GM18868 (cell line): ENCODE data around the gene TMED3.
"Not testable (repeated sequence)": the region's sequence is repeated elsewhere in the genome, so short reads cannot be mapped to it uniquely, and the experiment has no call there.

Source experiments
- ATAC-seq: cut with Tn5 transposase; IDR thresholded peaks from one replicate; pipeline ENCODE4 v1.9.1; 2021; ENCODE audit warnings: mild to moderate bottlenecking, moderate library complexity; ENCODE audit not compliant: unreplicated experiment

The TMED3 gene

DNA sequence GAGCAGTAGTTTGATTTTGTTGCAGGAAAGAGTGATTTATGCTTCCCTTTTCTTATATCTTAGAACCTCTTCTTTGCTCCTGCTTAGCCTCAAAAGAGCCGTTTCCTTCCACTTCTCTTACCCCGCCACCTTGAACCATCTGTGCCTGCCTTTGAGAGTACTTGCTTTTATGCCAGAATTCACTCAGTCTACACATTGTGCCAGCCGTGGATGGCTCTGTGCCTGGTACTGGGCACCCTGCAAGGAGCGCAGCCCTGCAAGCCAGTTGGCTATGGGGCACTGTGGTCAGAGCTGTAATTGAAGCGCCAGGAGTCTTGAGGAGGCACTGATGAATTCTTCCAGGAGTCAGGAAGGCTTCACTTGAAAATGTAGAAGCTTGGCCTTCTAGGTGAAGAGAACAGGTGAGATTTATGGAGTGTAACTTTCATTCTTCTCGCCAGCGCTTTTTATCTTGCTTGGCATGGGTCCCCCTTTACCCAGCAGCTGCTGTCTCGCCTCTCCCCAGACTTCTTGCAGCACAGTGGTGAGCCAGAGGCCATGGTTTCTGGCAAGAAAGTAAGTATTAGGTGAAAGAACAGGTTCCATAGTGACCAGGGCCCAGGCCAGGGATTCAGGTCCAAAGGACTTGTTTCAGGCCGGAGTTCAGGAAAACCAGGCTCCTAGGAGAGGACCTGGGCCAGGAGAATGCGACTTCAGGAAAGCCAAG, 4.9 kb downstream of the TMED3 start:
- no peak for ATAC-seq

DNA sequence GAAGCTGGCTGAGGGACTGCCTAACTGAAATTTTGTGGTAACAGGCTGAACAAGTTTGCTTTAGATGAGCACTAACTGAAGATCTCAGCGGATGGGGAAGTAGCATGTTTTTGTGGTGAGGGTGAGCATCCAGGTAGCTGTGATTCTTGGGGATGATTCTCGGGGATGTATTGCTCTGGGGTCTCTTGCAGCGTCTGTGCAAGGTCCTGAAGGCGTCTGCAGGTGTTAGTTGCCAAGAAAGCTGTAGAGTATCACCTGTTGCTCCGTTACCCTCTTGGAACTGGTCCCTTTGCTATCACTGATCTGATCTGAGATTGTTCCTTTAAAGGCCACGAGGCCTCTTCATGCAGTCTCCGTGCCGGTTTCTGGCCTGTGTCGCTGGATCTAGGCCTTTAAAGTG, 6.0 kb downstream of the TMED3 start:
- ATAC-seq, result no peak

DNA sequence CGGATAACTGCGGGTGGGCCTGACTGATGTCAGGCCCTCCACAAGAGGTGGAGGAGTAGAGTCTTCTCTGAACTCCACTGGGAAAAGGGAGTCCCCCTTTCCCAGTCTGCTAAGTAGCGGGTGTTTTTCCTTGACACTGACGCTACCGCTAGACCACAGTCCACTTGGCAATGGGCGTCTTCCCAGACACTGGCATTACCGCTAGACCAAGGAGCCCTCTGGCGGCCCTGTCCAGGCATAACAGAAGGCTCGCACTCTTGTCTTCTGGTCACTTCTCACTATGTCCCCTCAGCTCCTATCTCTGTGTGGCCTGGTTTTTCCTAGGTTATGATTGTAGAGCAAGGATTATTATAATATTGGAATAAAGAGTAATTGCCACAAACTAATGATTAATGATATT, 9.1 kb downstream of the TMED3 start:
- ATAC-seq, result not testable (repeated sequence)

DNA sequence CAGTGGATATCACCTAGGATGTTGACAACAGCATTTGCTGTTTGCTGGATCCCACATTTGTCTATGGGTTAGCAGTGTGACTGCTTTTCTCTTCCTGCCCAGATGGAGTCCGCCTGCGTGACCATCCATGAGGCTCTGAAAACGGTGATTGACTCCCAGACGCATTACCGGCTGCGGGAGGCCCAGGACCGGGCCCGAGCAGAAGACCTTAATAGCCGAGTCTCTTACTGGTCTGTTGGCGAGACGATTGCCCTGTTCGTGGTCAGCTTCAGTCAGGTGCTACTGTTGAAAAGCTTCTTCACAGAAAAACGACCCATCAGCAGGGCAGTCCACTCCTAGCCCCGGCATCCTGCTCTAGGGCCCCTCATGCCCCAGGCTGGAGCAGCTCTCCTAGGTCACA, 11.0 kb downstream of the TMED3 start:
- ATAC-seq, result no peak

DNA sequence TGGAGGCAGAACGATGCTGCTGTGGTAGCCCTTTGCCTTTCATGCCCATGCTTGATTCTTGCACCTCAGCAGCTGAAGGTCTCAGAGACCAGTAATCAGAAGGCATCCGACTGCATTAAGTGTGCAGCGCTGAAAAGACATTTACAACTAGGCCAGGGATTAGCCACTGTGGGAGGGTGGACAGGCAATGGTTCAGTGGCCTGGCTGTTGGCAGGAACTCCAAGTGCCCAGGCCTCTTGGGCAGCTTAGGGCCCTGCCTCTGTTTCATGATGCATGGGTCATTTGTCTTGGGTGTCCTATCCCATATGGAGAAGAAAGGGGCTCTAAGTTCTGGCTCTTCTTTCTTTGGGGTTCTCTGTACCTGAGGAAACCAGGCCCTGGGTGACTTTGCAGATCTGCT, 11.4 kb downstream of the TMED3 start:
- no peak for ATAC-seq

DNA sequence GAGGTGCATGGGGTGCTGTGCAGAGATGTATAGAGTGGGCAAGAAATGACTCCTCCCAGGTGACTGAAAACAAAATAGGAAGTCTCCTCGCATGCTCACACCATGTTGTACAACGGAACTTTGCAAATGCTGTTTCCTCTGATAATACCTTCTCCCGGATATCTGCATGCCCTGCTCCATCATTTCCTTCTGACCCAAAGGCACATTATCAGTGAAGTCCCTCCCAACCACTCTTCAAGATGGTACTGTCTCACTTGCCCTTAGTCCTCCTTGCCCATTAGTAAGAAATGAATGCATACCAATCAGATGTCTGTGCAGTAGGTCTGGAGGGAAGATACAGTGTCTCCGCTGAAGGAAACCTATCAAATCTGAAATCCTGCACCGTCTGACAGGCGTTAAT, 12.0 kb downstream of the TMED3 start:
- no peak for ATAC-seq

DNA sequence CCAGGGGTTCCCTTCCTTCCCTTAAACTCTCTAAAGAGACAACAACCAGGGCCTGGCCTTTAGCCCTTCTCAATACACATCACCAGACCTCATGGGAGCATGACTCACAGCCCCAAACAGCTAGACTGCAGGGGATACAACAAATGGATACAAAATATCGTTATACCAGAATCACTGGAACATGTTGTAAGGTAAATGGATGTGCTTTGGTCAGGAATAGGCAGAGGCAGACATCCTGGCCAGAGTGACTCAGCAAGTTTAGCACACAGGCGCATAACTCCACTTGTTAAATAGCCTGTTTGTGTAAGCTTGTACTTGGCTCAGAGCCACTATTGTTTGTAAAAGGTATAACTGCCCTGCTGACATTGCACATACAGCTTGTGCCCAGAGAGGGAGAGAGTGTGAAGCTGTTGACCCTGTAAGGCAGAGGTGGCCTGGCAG, 18.3 kb downstream of the TMED3 start:
- ATAC-seq, result no peak

DNA sequence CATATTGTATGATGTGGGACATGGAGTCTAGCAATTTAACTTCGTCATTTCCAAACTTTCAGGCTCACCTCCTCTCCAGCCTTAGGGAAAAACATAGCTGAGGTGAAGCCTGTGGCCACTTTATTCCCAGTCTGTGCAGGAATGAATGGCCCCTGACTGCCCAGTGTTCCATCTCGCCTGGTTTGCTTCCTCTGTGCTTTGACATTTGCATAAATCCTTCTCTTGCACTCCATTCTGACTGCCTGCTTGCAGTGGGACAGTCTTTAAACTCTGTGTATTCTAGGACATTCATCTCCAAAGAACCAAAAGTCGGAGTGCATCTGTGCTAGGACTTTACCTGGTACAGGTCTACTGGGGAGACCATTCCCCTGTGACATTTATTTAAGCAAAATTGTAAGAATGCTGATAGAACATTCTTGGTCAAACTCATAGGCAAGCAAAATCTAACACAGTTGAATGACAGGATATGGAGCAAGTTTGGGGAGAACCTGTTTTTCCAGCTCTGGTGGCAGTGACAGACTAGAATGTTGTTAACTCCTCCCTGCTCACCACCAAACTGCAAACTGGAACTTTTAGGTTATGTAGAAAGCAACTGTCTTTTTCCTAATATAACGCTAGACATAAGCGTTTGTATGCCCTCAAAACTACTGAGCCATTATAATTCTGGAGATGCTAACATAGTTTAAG, 22.1 kb downstream of the TMED3 start:
- no peak for ATAC-seq

DNA sequence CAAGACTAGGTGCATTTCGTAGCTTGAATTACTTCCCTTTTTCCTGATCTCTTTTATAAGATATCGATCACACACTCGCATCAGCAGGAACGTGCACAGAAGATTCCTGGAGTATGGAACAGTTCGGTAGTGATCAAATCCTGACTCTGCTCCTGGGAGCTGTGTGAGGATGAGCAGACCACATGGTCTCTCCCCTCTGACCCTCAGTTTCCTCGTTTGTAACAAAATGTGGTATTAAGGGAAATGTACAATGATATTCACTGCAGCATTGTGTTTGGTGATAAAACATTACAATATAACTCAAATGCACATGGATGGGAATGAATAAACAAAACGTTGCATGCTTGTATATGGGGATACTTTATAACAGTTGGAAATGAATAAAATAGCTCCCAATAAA, 26.7 kb downstream of the TMED3 start:
- no peak for ATAC-seq

DNA sequence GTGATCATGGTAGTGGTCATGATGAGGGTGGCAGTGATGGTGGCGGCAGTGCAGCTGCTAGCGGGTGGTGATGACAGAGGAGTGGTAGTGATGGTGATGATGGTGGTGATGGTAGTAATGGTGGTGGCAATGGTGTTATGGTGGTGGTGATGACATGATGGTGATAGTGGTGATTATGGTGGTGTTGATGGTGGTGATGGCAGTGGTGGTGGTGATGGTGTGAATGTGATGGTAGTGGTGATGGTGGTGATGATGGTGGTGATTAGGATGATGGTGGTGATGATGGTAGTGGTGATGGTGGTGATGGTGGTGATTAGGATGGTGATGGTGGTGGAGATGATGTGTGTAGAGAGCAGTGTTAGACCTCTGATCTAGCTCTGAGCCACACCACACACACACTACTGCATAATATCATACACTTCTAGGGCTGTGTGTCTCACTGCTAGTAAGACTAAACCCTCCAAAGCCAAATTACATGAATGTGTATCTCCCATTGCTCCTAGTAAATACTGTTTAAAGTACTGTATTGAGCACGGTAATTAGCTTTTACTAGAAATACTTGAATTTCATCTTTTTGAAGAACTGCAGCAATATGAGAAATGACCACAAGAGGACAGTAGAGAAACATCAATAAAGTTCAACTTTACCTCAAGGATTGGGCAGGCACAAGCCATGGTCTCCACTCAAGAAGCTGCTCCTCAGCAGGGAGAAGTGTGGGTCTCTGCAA, 28.8 kb downstream of the TMED3 start:
- no peak for ATAC-seq

DNA sequence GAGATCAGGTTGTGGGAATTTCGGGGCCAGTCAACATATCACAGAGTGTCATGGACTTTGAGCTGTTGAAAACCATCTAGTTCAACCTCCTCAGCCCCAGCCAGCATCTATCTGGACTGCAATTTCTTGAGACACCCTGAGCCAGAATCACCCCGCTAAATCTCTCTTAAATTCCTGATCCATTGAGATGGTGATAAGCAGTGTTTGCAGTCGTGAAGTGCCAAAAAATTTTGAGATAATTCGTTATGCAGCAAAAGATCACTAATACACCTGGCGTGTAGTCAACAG, 29.3 kb downstream of the TMED3 start:
- ATAC-seq, result no peak

DNA sequence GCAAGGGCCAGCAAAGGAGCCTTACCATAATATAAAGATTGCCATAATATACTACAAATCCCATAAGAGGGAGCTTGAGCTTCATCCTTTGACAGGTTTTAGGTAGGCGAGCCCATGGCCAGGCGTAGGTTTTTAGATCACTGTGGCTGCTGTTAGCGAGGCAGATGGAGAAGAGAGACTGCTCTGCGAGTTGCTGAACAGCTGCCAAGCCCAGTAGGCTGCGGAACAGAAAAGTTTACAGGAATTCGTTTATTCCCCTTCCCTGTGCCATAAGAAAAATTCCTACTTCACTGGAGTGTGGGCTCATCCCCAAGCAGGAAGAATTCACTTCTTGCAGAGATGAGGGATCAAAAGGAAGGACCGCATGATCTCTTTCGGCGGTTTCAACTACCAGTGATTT, 30.5 kb downstream of the TMED3 start:
- no peak for ATAC-seq

DNA sequence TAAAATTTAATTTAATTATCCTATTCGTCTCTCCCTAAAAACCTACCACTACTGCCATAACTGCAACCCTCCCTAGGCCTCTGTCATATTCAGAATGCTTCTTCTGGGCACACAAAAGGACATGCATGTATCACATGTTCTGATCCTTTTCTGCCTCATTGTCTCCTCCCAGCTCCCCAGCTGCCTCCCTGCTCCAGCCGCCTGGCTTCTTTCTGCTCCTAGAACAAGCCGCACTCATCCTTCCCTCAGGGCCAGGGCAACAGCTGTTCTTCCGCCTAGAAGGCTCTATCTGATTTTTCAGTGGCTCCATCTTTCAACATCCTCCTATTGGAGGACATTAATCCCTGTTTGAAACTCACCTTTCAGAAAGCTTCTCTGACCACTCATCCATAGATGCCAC, 38.6 kb downstream of the TMED3 start:
- ATAC-seq, result no peak

DNA sequence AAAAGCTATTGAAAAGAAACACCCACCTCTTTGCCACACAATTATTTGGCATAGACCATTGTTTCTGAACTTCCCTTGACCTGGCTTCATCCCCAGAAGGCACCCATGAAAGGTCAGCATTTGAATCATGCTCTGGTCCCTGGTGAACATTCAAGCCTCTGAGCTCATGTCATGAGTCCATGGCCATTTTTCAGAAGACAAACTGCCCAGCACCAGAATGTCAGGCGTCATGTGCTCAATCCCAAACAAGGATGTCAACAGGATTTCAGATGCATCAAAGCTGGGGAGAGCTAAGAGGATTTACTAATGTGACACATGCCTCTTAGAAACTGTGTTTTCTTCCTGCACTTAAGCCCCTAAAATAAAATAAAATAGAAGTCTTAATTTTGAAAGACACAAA, 41.3 kb downstream of the TMED3 start:
- no peak for ATAC-seq

DNA sequence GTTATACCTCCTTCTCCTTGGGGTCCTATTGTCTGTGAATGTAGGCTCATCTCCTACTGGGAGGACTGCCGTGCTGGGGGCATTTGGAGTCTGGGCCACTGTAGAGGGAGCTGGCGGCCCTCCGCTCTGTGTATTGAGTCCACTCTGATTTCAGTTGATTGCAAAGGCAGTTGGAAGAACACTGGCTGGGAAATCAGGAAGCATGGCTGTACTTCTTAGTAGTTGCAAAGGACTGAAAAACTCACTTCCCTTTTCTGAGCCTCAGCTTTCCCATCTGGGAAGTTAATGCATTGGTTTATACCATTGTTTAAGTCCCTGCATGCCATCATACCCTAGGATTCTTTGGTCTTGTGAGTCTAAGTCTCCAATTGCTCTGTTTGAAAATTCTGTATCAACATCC, 46.7 kb downstream of the TMED3 start:
- ATAC-seq, result no peak

DNA sequence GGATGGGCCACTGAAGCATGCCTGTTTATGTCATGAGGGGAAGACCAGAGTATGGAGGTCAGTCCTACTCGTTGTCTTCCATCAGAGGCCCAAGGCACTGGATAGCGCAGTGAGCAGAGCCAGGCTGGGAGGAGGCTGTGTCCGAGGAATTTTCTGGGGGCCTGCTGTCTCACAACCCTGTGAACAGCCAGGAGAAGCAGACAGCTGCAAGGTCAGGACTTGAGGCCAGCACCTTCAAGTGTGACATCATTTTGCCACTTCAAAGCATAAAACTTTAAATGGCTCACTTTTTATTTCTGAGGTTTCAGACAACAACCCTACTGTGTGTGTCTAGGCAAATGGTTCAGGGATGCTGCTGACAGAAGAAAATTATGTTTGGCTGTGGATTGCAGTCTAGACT, 47.2 kb downstream of the TMED3 start:
- ATAC-seq, result no peak

DNA sequence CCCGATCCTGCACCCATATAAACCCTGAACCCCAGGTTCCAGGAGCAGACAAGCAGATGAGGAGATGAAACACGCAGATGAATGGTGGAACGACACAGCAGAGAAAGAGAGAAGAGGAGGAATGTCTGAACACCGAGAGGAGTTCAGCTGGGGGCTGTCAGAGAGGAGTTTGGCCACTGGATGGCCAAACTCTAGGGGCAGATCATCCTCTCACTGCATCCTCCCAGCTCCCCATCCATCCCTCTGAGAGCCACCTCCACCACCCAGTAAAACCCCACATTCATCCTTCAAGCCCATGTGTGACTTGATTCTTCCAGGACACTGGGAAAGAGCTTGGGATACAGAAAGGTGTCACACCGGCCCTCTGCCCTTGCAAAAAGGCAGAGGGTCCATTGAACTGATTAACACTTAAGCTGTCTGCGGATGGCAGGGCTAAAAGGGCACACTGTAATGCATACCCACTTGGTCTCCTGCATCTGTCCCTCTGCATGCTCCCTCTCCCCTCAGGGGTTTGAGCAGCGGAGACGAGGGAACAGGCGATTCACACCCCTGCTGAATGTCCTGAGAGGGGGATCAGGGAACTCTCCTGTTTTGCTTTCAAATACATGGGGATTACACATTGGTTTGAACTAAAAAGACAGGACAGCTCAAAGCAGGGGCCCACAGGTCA, 53.8 kb downstream of the TMED3 start:
- no peak for ATAC-seq

DNA sequence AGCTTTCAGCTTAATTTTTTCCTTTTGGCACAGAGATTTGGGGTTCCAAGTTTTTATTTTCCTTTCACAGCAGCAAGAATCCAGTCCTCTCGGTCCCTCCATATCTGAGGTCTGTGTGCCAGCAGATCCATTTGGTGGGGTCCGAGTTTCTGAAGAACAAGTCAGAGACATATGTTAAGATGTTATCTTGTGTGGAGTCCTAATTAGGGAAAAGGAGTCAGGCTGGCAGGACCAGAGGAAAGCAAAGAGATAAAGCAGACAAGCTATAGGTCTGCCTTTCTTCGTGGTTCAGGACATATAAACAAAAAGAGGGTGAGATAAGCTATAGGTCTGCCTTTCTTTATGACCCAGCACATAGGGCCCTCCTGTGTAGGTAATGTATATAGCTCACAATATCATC, 54.9 kb downstream of the TMED3 start:
- ATAC-seq, result no peak

DNA sequence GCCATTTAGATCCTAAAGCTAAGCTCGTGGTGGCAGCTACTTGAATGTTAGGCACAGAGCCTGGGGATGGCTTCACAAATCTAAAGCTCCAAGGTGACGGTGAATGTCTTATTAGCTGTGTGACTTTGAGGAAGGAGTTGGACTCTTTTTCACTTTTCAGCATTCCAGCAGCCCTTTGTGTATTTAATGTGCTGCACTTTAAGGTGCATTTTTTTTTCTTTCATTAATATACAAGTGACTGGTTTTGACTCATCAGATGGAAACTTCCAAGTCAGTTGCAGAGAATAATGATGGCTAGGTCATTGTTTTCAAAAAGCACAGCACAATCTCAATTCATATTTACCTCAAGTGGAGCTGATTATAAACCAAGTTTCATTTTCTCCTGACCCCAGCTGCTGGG, 55.8 kb downstream of the TMED3 start:
- no peak for ATAC-seq

DNA sequence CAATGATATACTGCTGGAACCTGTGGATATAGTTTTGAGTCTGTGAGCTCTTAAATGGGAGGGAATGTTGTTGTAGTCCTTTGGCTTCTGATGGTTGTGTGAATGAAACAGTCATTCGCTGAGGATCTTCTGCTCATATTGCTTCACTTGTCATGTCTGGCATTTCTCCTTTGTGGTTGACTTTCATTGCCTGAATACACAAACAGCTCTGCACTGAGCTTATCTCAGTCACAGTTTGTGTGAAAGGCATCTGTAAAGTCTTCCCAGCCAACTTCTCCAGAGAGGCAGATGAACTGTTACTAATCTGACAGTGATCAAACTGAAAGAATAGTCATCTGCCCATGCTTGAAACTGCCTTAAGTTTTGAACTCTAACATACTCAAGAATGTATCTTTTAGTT, 59.8 kb downstream of the TMED3 start:
- ATAC-seq, result no peak

DNA sequence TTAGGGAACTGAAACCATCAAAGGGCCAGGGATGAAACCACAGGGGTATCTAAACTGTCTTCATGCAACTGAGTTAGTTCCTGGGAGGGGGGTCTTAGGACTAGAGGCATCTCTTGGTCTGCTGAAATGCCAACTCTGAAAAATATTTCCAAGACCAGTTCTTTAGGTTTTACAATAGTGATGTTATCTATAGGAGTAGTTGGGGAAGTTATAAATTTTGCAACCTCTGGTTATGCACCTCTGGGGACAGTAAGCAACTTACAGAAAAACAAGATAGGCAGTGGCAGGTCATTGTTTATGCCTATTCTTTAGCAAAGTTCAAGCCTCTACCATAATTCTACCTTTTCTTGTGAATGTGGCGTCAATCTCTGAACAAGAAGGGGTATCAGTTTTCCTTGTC, 60.7 kb downstream of the TMED3 start:
- ATAC-seq, result no peak

DNA sequence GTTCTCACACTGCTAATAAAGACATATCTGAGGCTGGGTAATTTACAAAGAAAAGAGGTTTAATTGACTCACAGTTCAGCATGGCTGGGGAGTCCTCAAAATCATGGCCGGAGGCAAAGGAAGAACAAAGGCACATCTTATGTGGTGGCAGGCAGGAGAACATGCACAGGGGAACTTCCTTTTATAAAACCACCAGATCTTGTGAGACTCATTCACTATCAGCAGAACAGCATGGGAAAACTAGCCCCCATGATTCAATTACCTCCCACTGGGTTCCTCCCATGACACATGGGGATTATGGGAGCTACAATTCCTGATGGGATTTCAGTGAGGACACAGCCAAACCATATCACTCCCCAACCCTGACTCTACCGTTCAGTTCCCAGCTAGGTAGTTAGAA, 61.5 kb downstream of the TMED3 start:
- ATAC-seq, result no peak
